Prostate gland (tissue), 2 donors: Measurements from ENCODE around the gene GNS. TPM values are rescaled to one million over a fixed set of nuclear protein-coding genes. Genes with fewer than 3 reads are reported as not detected.

Source experiments
- DNase-seq: peaks from one replicate; pipeline ENCODE4 v3.0.0-alpha.2; 2019; ENCODE audit warnings: low spot score
- H3K27ac ChIP-seq, 2 donors: fragments of 200-600 bp; sonication (generic); 2 replicates each; pipeline ENCODE4 v1.5.1; 2017 to 2019
- H3K27me3 ChIP-seq: fragments of 200-600 bp; sonication (generic); replicated peaks from 2 replicates; pipeline ENCODE4 v1.5.1; 2019; ENCODE audit not compliant: insufficient read depth
- H3K36me3 ChIP-seq, 2 donors: fragments of 200-600 bp; sonication (generic); 1 replicate in 1 of 2; 2 replicates in 1 of 2; pipeline versions ENCODE4 v1.5.1 to v1.8.1; 2017 to 2019
- H3K4me1 ChIP-seq: fragments of 200-600 bp; sonication (generic); replicated peaks from 2 replicates; pipeline ENCODE4 v1.5.1; 2019
- H3K4me3 ChIP-seq, 2 donors: fragments of 200-600 bp; sonication (generic); 2 replicates each; pipeline ENCODE4 v1.5.1; 2017 to 2019
- H3K9me3 ChIP-seq: fragments of 200-600 bp; sonication (generic); 2 replicates; pipeline ENCODE4 v1.5.1; 2017
- CTCF ChIP-seq, 4 experiments: fragments of 200-600 bp in 2 of 4; fragments of 450-650 bp in 2 of 4; sonication (generic) in 2 of 4; IDR thresholded peaks; 1 replicate in 3 of 4; 2 replicates in 1 of 4; pipeline ENCODE4 v1.5.1; 2016 to 2019; ENCODE audit warnings: antibody characterized with exemption in 4 of 4, mild to moderate bottlenecking in 2 of 4, moderate library complexity in 2 of 4
- POLR2A ChIP-seq: fragments of 450-650 bp; IDR thresholded peaks from one replicate; pipeline ENCODE4 v1.6.1; 2016; ENCODE audit warnings: antibody characterized with exemption, mild to moderate bottlenecking
- POLR2AphosphoS5 ChIP-seq: sonication (generic); formaldehyde crosslinking; IDR thresholded peaks from one replicate; pipeline ENCODE4 v1.6.1; 2017; ENCODE audit warnings: antibody characterized with exemption
- WGBS: methylation state at CpG from one replicate; pipeline ENCODE4 v1.1.5; 2018; 5-methylcytosine and 5-hydroxymethylcytosine counted together
- intact Hi-C: fragments of 100-400 bp; cut with DNase I; formaldehyde crosslinking; loops from one replicate; pipeline ENCODE4 v1.14.2; 2022
- total RNA-seq, 2 donors: library from RNA; depleted of rRNA; stranded (reverse); fragments of >200 nt; gene quantifications; one replicate each; pipeline ENCODE4 v1.1.0, GENCODE V29; 2016

GNS gene
- total RNA-seq, 2 donors from 2014 or later: 77.7 to 98.7 TPM

DNA sequence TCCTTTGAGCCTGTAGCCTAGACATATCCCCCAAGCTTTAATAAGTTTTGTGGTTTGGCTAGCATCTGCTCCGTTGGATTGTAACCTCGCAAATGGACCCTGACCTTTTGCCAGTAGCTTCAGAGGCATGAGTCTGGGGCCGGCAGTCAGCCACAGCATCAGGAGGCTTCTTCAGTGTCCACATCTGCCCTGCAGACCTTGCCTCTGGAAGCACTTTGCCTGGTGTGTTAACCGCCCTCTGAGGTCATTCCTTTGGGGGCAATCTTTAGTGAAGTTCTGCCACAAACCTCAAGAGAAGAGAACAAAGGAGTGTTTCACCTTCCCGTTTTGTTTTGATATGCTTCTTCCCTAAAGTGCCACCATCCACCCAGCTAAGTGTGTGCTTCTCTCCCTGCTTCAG is 71.4 kb downstream of the GNS start:
- intact Hi-C loops: no loop called here
- WGBS: 34% methylated on average over 5 of the region's 5 CpGs
- DNase-seq: no peak
- no peaks in the 10 kb centered on the region for H3K9me3 ChIP-seq
- H3K4me3 ChIP-seq: no peak overlapping the region
- H3K27me3 ChIP-seq: no peaks in the 10 kb centered on the region
- peaks cover 7% of the 10 kb centered on the region for H3K4me1 ChIP-seq
- H3K36me3 ChIP-seq: no peaks in the 10 kb centered on the region
- TF ChIP-seq CTCF (IDR thresholded peaks at IDR 0.05): no peak
- no peak for TF ChIP-seq POLR2AphosphoS5
- TF ChIP-seq POLR2A: no peak
- peak overlapping the region; percentile 49 to 66 for H3K27ac ChIP-seq

GRCh38 chr12:64685605-64686004 is 73.6 kb downstream of the GNS start:
- no peaks in the 10 kb centered on the region for H3K9me3 ChIP-seq
- no peak for DNase-seq
- H3K36me3 ChIP-seq: no peaks in the 10 kb centered on the region
- H3K27ac ChIP-seq: no peak overlapping the region
- H3K4me1 ChIP-seq: peaks cover 7% of the 10 kb centered on the region
- H3K4me3 ChIP-seq: no peak overlapping the region
- no peaks in the 10 kb centered on the region for H3K27me3 ChIP-seq
- TF ChIP-seq CTCF (IDR thresholded peaks at IDR 0.05) (no peak), POLR2AphosphoS5 (no peak), POLR2A (no peak)
- 95% methylated on average over 15 of the region's 15 CpGs for WGBS
- intact Hi-C loops: no loop called here

DNA sequence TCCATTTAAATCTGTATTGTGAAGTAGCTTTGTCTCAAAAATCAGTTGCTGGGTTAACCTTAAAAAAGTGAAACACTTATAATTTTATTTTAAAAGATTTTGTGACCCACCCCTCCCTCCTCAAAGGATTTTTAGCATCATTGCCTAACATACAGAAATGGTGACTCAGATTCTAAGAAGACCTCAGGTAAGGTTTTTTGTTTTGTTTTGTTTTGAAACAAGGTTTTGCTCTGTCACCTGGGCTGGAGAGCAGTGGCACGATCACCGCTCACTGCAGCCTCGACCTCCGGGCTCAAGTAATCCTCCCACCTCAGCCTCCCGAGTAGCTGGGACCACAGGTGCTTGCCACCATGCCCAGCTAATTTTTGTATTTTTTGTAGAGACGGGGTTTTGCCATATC is 74.2 kb downstream of the GNS start:
- intact Hi-C loops: no loop called here
- peaks cover 7% of the 10 kb centered on the region for H3K4me1 ChIP-seq
- H3K27ac ChIP-seq: no peak overlapping the region
- H3K36me3 ChIP-seq: no peaks in the 10 kb centered on the region
- WGBS: 95% methylated on average over 6 of the region's 6 CpGs
- no peaks in the 10 kb centered on the region for H3K9me3 ChIP-seq
- no peak for DNase-seq
- H3K27me3 ChIP-seq: no peaks in the 10 kb centered on the region
- TF ChIP-seq CTCF (IDR thresholded peaks at IDR 0.05) (no peak), POLR2A (no peak), POLR2AphosphoS5 (no peak)
- no peak overlapping the region for H3K4me3 ChIP-seq

DNA sequence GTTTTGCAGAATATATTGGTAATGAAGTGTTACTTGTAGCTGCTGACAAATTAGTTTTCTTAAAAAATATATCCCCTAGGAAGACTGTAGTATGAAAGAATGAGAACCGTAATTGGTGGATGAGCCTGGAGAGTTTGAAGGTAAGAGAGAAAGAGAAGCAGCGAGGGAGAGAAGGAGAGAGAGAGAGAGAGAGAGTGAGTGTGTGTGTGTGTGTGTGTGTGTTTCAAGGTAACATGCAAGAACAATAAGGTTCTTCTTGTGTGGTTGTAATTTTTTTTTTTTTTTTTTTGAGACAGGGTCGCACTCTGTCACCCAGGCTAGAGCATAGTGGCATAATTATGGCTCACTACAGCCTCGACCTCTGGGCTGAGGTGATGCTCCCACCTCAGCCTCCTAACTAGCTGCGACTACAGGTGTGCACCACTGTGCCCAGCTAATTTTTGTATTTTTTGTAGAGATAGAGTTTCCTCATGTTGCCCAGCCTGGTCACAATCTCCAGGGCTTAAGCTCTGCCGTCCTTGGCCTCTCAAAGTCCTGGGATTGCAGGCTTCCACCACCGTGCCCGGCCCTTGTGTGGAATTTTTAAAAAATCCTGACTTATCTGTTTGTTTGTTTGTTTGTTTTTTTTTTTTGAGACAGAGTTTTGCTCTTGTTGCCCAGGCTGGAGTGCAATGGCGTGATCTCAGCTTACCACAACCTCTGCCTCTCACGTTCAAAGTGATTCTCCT is 75.2 kb downstream of the GNS start:
- H3K27me3 ChIP-seq: no peaks in the 10 kb centered on the region
- intact Hi-C loops: no loop called here
- H3K9me3 ChIP-seq: no peaks in the 10 kb centered on the region
- no peak overlapping the region for H3K4me3 ChIP-seq
- no peak for TF ChIP-seq CTCF (IDR thresholded peaks at IDR 0.05)
- no peak for TF ChIP-seq POLR2A
- TF ChIP-seq POLR2AphosphoS5: no peak
- no peak for DNase-seq
- no peaks in the 10 kb centered on the region for H3K36me3 ChIP-seq
- H3K27ac ChIP-seq: no peak overlapping the region
- WGBS: 93% methylated on average over 10 of the region's 10 CpGs
- peaks cover 7% of the 10 kb centered on the region for H3K4me1 ChIP-seq

DNA sequence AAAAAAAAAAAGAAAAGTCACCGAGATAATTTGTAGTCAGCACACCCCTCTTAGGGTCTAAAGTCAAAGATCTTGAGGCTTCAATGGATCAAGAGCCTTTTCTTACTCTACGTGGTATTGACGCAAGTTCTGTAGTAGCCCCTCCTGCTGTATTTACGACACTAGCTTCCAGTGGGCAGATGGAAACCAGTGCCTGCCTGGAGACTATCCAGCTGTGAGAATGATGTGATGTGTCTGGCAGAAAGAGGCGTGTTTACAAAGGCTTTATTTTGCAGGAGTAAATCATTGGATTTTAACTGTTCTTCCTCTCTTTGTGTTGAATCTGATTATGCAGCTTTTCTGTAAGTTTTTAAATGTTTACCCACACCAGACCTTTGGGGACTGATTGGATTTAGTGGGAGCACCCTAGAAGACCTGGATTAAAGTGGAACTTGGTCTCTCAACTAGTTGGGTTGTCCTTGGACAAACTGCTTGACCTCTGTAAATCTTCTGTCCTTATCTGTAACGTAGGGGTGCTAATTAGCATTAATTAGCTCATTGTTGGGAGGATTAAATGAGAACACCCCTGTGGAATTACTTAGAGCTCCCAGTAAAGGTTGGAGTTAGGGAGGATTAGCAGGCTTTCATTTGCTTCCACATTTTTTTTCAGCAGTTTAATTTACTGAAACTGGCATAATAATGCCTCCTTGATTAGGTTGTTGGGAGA is 76.5 kb downstream of the GNS start:
- H3K27me3 ChIP-seq: no peaks in the 10 kb centered on the region
- H3K4me1 ChIP-seq: peaks cover 4% of the 10 kb centered on the region
- no peak overlapping the region for H3K27ac ChIP-seq
- TF ChIP-seq POLR2AphosphoS5: no peak
- TF ChIP-seq CTCF (IDR thresholded peaks at IDR 0.05): no peak
- no peak for TF ChIP-seq POLR2A
- WGBS: 45% methylated on average over 6 of the region's 6 CpGs
- H3K36me3 ChIP-seq: no peaks in the 10 kb centered on the region
- DNase-seq: no peak
- intact Hi-C loops: no loop called here
- H3K4me3 ChIP-seq: no peak overlapping the region
- H3K9me3 ChIP-seq: no peaks in the 10 kb centered on the region
